Keratinocyte (primary cell): ENCODE results near the gene HIRA.

Experiments
- EZH2 ChIP-seq: IDR thresholded peaks from one replicate; pipeline ENCODE4 v1.6.1; 2012; ENCODE audit warnings: inconsistent platforms, mild to moderate bottlenecking, low read length, moderate library complexity
- TF ChIP-seq, protein P1 (sequence below), 3 experiments: IDR thresholded peaks in 1 of 3; conservative IDR thresholded peaks in 1 of 3; optimal IDR thresholded peaks in 1 of 3; 2 replicates in 2 of 3; 3 replicates in 1 of 3; pipeline versions ENCODE3 to v1.5.1; 2011; ENCODE audit warnings: low read length in 3 of 3, mild to moderate bottlenecking in 3 of 3, moderate library complexity in 2 of 3, control low read depth in 1 of 3, inconsistent platforms in 1 of 3; ENCODE audit not compliant: insufficient read depth in 2 of 3; ENCODE audit errors: extremely low read depth in 1 of 3

- TF ChIP-seq, protein P1, sequence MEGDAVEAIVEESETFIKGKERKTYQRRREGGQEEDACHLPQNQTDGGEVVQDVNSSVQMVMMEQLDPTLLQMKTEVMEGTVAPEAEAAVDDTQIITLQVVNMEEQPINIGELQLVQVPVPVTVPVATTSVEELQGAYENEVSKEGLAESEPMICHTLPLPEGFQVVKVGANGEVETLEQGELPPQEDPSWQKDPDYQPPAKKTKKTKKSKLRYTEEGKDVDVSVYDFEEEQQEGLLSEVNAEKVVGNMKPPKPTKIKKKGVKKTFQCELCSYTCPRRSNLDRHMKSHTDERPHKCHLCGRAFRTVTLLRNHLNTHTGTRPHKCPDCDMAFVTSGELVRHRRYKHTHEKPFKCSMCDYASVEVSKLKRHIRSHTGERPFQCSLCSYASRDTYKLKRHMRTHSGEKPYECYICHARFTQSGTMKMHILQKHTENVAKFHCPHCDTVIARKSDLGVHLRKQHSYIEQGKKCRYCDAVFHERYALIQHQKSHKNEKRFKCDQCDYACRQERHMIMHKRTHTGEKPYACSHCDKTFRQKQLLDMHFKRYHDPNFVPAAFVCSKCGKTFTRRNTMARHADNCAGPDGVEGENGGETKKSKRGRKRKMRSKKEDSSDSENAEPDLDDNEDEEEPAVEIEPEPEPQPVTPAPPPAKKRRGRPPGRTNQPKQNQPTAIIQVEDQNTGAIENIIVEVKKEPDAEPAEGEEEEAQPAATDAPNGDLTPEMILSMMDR (optimal IDR thresholded peaks at IDR 0.05 in 1 of 3, IDR thresholded peaks at IDR 0.05 in 1 of 3, conservative IDR thresholded peaks at IDR 0.05 in 1 of 3; ENCODE audit: extremely low read depth in 1 of 3, insufficient read depth in 2 of 3, low read length in 3 of 3) = no peak
- no peak for TF ChIP-seq EZH2
Observed at GRCh38 chr22:19400881-19401280, 30.7 kb downstream of the HIRA start.
